ENCODE results near the gene NRP2.

NRP2 gene

DNA sequence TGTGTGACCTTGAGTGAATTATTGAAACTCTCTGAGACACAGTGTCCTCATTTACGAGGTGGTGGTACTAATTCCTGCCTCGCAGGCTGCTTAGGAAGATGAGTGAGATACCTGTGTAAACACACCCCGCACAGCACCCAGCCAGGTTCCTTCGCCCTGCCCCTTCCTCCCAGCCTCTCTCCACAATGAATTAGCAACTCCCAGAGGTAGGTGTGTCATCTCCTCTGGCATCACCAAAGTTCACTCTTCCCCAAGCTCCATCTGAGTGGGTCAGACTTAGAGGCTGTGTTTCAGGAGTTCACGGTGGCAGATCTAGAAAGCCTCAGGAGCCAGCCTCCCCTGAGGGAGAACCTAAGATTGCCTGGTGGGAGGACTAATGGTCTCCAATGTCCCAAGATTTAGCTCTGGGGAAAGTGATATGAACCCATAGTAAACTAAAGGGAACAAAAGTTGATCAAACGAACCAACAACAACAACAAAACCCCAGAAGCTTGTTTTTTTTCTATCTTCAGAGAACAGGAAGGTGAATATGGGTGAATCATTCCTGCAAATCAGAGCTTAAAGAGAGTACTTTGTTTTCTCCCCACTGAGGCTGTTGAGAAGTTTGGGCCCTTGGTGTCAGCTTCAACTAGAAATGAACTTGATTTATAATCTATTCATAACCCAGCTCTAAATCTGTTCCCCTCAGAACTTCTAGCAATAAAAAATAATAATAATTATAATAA is 44.4 kb upstream of the NRP2 start:
- H3K79me2 ChIP-seq (ENCODE audit: insufficient read depth, low read depth), result no peaks in the 10 kb centered on the region
- H2AFZ ChIP-seq (ENCODE audit: low read depth), result no peak overlapping the region
- TF ChIP-seq, protein P1, sequence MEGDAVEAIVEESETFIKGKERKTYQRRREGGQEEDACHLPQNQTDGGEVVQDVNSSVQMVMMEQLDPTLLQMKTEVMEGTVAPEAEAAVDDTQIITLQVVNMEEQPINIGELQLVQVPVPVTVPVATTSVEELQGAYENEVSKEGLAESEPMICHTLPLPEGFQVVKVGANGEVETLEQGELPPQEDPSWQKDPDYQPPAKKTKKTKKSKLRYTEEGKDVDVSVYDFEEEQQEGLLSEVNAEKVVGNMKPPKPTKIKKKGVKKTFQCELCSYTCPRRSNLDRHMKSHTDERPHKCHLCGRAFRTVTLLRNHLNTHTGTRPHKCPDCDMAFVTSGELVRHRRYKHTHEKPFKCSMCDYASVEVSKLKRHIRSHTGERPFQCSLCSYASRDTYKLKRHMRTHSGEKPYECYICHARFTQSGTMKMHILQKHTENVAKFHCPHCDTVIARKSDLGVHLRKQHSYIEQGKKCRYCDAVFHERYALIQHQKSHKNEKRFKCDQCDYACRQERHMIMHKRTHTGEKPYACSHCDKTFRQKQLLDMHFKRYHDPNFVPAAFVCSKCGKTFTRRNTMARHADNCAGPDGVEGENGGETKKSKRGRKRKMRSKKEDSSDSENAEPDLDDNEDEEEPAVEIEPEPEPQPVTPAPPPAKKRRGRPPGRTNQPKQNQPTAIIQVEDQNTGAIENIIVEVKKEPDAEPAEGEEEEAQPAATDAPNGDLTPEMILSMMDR (conservative IDR thresholded peaks at IDR 0.05; ENCODE audit: low read depth, low read length), result no peak
- no peak overlapping the region for H3K4me2 ChIP-seq
- no peaks in the 10 kb centered on the region for H3K4me1 ChIP-seq (ENCODE audit: low read depth, poor library complexity, severe bottlenecking)
- no peaks in the 10 kb centered on the region for H4K20me1 ChIP-seq (ENCODE audit: insufficient read depth)
- H3K27ac ChIP-seq, result no peak overlapping the region
- no peaks in the 10 kb centered on the region for H3K36me3 ChIP-seq (ENCODE audit: insufficient read depth)
- H3K9ac ChIP-seq, result no peak overlapping the region
- no peak overlapping the region for H3K4me3 ChIP-seq (IDR thresholded peaks at IDR 0.05; ENCODE audit: insufficient read depth, low read depth, low read length)
- no peaks in the 10 kb centered on the region for H3K27me3 ChIP-seq (ENCODE audit: insufficient read depth, low read depth)

DNA sequence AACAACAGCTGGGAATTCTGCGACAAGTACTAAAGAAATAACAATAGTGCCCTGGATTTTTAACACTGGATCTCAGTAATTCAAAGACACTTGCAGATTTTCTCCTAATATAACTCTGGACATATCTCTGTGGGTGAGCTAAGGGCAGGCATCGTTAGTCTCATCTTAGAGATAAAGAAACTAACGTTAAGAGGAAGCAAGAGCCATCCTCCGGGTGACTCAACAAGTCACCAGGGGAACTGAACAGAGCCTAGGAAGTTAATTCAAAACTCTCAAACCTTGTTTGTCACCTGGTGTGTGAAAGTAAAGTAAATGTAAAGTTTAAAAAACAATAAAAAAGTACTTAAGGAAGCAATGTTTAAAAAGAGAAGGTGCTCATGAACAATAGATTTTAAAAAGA is 41.6 kb upstream of the NRP2 start:
- Histone ChIP-seq H3K4me3 (IDR thresholded peaks at IDR 0.05; ENCODE audit: insufficient read depth, low read depth, low read length) (no peak overlapping the region), H2AFZ (ENCODE audit: low read depth) (no peak overlapping the region), H3K79me2 (ENCODE audit: insufficient read depth, low read depth) (no peaks in the 10 kb centered on the region), H3K4me1 (ENCODE audit: low read depth, poor library complexity, severe bottlenecking) (no peaks in the 10 kb centered on the region), H4K20me1 (ENCODE audit: insufficient read depth) (no peaks in the 10 kb centered on the region), H3K27me3 (ENCODE audit: insufficient read depth, low read depth) (no peaks in the 10 kb centered on the region), H3K27ac (no peak overlapping the region), H3K36me3 (ENCODE audit: insufficient read depth) (no peaks in the 10 kb centered on the region), H3K9ac (no peak overlapping the region), H3K4me2 (no peak overlapping the region)
- TF ChIP-seq, protein P1 (conservative IDR thresholded peaks at IDR 0.05; ENCODE audit: low read depth, low read length), result no peak

DNA sequence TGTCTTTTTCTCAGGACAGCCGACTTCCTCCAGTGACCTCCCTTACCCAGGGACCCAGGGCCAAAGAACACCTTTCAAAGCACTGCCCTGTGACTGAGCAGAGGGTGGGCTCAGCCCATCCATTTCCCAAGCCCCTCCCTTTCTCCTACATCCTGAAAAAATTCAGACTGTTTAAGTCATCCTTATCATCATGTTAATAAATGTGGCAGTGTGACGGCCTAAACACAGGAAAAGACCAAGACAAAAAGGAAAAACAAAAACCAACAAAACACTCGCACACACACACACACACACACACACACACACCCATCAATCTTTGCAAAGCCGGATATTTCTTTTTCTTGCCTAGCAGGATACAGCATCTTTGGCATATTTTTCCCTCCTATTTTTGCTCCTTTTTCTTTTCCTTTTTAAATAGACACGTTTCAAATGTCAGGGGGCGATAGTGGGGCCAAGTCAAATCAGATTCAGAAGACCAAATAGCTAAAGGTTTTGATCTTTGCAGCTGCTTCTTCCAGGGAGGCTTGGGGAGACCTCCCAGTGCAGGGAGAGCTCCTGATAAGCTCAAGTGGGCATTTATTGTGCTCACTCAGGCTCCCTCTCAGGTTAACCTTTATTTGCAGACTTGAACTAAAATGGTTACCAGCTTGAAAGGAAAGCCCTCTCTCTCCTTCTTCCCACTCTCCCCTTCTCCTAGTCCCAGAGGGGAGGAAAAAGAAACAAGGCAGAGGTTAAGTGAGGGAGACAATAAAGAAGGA is 39.5 kb upstream of the NRP2 start:
- Histone ChIP-seq H3K27me3 (ENCODE audit: insufficient read depth, low read depth) (no peaks in the 10 kb centered on the region), H3K4me3 (IDR thresholded peaks at IDR 0.05; ENCODE audit: insufficient read depth, low read depth, low read length) (no peak overlapping the region), H2AFZ (ENCODE audit: low read depth) (no peak overlapping the region), H4K20me1 (ENCODE audit: insufficient read depth) (no peaks in the 10 kb centered on the region), H3K36me3 (ENCODE audit: insufficient read depth) (no peaks in the 10 kb centered on the region), H3K27ac (no peak overlapping the region), H3K4me2 (no peak overlapping the region), H3K79me2 (ENCODE audit: insufficient read depth, low read depth) (no peaks in the 10 kb centered on the region), H3K9ac (no peak overlapping the region), H3K4me1 (ENCODE audit: low read depth, poor library complexity, severe bottlenecking) (no peaks in the 10 kb centered on the region)
- TF ChIP-seq, protein P1 (conservative IDR thresholded peaks at IDR 0.05; ENCODE audit: low read depth, low read length), result no peak

DNA sequence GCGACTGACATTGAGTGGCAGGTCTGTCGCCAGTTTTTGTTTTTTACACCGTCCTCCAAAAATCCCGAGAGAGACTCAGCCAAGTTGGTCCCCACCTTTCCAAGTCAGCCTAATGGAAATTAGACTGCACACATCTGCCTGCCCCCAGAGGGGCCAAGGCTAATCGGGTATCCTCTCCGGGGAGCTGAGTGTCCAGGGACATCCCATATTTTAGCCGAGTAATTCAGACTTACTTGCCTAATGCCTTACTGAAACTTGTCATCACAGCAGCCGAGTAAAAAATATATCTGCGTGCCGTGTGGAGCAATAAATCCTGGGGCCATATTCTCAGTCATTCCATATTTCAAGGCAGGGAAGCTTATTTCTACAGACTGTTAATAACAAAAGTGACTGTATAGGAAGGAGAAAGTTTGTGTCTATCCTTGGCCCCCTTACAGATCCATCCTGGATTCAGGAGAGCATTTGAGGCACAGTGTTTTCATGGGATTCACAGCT is 38.9 kb upstream of the NRP2 start:
- no peak overlapping the region for H2AFZ ChIP-seq (ENCODE audit: low read depth)

More for the DNA sequence above, 38.9 kb upstream of the NRP2 start:
- no peaks in the 10 kb centered on the region for H3K4me1 ChIP-seq (ENCODE audit: low read depth, poor library complexity, severe bottlenecking)
- no peak overlapping the region for H3K27ac ChIP-seq
- no peak overlapping the region for H3K9ac ChIP-seq
- no peaks in the 10 kb centered on the region for H3K36me3 ChIP-seq (ENCODE audit: insufficient read depth)
- H3K4me2 ChIP-seq, result no peak overlapping the region
- H3K4me3 ChIP-seq (IDR thresholded peaks at IDR 0.05; ENCODE audit: insufficient read depth, low read depth, low read length), result no peak overlapping the region
- H4K20me1 ChIP-seq (ENCODE audit: insufficient read depth), result no peaks in the 10 kb centered on the region
- H3K79me2 ChIP-seq (ENCODE audit: insufficient read depth, low read depth), result no peaks in the 10 kb centered on the region
- TF ChIP-seq, protein P1 (conservative IDR thresholded peaks at IDR 0.05; ENCODE audit: low read depth, low read length), result no peak
- no peaks in the 10 kb centered on the region for H3K27me3 ChIP-seq (ENCODE audit: insufficient read depth, low read depth)

Data from KMS-11 (cell line).